ENCODE data around the gene CACNB4. TPM values are rescaled to one million over a fixed set of nuclear protein-coding genes. Genes with fewer than 3 reads are reported as not detected.

Gene CACNB4
- polyA plus RNA-seq, 12 donors, result 4.1 to 7.4 (median 5.1) TPM; not detected in 1

GRCh38 chr2:151978709-151979108 is 120.1 kb downstream of the CACNB4 start:
- no peak for DNase-seq

GRCh38 chr2:151977631-151978030 is 121.2 kb downstream of the CACNB4 start:
- DNase-seq, result no peak

DNA sequence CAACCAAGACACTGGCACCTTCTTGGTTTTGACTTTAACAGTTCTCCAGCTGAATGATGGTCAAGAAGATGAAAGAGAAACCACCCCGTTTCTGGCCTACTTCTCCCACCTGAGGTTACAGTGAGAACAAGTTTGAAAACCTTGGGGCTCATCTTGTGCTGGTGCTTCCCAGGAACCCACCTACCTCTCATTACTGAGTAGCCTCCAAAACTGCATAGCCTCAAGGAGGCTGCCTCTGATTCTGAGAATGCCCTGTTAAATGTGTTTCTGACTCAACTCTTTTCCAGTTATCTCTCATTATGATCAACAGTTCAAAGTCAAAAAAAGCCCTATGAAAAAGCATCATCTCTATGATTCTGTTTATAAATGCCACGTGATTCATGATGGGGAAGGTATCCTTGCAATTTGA is 121.9 kb downstream of the CACNB4 start:
- DNase-seq, result no peak

- DNase-seq, result no peak
These were observed 123.1 kb downstream of the CACNB4 start for GRCh38 chr2:151975460-151976414.

DNA sequence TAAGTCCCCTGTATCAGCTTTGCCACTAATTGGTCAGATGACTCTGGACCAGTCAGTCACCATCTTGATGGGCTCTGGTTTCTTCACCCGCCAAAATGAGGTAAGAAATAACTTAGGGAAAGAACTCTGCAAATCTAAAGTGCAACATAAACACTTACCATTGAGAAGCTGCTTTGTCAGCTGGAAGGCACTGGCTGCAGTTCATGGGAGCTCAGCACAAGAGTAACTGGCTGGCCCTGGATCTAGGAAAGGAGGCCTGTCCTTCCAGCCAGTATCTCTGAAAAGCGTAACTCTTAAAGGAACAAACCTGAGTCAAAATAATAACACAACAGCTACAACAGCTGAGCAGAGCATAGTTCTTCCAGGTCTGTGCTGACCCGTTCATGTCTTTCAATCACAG is 123.9 kb downstream of the CACNB4 start:
- DNase-seq, result no peak

DNA sequence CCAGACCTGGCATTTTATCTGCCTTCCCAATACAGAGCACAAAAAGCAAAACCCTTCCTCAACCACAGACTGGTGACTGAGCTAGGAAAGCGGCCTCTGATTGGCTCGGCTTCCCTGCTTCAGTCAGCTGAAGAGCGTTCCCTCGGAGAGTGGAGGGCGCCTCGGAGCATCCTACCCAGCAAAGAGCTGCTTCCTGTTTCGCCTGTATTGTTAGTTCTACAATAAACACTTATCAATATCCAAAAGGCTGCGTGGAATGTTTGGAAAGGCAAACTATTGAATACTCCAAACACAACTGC is 125.0 kb downstream of the CACNB4 start:
- peak; percentile 36 for DNase-seq

- DNase-seq, result no peak
These were observed 125.6 kb downstream of the CACNB4 start for GRCh38 chr2:151973013-151973900.

DNA sequence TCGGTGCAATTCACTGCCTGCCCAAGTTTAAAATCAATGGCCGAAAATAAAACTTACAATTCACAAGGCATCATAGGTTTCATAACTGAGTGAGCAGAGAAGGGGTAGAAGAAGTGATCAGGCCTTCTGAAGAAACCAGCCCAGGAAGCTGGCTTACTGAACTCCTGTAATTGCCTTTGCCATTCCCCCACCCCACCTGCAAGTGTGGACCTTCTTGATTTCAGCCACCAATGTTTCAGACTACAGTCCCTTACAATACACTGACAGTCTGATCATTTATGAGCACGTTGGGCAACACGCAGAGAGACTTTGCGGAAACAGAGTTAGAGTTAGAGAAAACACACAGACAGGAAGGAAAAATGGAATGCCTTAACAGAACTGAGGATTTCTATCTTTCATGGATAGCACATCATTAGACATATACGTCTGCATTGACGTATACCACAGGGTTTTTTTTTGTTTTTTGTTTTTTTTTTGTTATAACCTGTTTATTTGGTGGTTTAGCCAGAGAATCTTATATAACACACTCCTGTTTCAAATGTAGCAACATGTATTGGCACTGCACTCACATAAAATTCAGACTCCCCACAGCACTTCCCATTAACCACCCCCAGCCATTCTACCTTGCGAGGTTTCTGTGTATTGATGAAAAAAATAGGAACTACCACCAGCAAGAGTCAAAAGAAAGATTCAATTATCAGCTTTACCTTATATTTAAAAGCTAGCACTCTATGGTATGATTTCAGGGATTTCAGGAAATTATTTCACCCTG is 126.4 kb downstream of the CACNB4 start:
- no peak for DNase-seq

DNA sequence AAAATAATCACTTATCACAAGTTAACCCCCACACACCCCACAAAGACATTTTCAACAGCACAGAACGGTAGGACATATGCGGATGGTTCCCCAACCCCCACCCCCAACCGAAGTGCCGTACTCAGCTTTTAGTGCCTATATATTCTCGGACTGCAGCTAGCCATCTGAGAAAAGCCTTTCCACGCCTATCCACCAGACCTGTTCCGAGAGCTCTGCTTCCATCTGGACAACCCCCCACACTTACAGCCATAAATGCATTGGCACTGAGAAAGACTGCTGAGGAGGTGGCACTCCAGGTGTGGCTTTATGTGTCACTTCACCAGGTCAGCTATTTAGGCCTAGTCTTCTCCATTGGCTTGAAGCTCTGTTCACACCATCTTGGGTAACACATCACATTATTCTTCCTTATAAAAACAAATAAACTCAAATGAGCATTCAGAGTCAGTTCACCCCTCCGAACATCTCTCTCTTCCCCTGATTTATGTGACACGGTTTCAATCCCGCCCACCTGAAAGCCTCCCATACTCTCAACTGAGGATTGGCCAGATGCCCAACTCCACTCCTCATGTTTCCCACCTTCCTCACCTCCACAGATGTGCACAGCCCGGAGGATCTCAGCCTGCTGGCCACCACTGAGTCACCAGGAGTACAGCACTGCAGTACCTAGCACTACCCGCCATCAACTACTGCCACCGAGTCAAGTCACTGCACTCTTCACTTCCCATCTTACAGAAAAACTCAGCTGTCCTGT is 127.4 kb downstream of the CACNB4 start:
- no peak for DNase-seq

- DNase-seq, result no peak
These were observed 129.9 kb downstream of the CACNB4 start for GRCh38 chr2:151968770-151969470.

DNA sequence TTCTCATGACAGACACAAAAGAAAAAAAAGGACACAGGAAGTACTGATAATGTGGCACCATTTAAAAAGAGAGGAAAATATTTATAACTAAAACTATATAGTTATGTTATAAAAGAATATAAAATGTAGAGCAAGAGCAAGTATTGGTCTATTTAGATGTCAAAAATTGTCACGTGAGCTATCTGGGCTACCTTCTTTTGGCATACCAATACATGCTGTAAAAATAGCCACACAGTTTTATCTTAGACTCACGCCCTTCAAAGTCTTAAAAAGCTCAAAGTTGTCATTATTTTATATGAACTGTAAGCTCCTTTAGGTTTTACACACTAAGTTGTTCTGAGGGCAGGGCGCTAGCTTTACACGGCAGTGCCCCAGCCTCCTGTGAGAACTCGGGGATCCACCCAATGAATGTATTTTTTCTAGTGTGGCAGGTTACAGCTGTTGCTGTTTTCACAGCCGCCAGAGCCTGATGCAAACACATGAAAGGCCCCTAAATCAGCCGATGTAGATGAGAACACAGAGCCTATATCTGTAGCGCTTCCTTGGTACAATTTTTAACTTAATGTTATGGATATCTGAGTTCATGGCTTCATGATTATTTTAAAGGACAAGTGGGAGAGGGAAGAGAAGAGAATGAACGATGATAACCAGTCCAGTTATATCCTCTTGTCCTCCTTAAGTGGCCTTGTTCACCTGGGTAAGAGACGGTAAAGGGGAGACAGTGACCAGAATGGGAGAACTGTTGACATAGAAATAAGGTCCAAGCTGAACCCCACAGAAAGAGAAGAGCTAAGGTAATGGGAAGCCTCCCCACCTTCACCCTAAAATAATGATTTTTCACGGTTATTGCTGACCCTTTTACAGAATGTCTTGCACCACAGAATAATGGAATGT is 130.8 kb downstream of the CACNB4 start:
- no peak for DNase-seq

DNA sequence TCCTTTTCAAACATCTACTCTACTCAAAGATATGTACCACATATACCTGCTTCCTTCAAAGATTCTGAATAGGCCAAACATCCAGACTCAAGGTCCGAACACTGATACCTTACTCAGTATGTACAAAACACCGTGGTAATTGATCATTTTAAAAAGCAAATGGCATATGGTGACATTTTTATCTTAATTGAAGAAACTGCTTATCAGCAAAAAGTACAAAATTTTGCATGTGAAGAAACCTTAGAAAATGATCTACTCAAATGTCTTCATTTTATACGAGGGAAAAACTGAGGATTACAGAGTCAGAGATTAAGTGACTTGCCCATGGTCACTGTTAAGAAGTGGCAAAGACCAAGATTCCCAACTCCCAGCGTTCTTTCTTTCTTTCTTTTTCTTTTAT is 133.0 kb downstream of the CACNB4 start:
- DNase-seq, result no peak

GRCh38 chr2:151961558-151961957 is 137.3 kb downstream of the CACNB4 start:
- DNase-seq, result no peak

GRCh38 chr2:151959238-151959637 is 139.6 kb downstream of the CACNB4 start:
- DNase-seq, result no peak

GRCh38 chr2:151953467-151953866 is 145.4 kb downstream of the CACNB4 start:
- no peak for DNase-seq

GRCh38 chr2:151952691-151953456 is 146.0 kb downstream of the CACNB4 start:
- DNase-seq, result no peak

DNA sequence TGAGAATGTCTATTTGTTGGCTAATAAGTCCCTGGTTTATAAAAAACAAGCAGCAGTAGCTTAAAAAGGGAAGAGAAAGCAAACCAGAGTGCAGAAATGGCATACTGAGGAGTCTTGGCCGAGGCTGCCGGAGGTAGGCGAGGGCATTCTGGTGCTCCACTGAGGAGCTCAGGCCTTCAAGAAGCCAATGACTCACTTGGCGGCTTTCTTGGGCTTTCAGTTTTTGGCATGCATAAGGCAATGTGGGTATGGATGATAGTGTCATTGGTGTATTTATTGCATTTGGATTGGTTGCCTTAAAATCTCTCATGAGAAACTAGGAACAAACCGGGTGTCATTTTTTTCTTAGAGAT is 151.1 kb downstream of the CACNB4 start:
- no peak for DNase-seq

DNA sequence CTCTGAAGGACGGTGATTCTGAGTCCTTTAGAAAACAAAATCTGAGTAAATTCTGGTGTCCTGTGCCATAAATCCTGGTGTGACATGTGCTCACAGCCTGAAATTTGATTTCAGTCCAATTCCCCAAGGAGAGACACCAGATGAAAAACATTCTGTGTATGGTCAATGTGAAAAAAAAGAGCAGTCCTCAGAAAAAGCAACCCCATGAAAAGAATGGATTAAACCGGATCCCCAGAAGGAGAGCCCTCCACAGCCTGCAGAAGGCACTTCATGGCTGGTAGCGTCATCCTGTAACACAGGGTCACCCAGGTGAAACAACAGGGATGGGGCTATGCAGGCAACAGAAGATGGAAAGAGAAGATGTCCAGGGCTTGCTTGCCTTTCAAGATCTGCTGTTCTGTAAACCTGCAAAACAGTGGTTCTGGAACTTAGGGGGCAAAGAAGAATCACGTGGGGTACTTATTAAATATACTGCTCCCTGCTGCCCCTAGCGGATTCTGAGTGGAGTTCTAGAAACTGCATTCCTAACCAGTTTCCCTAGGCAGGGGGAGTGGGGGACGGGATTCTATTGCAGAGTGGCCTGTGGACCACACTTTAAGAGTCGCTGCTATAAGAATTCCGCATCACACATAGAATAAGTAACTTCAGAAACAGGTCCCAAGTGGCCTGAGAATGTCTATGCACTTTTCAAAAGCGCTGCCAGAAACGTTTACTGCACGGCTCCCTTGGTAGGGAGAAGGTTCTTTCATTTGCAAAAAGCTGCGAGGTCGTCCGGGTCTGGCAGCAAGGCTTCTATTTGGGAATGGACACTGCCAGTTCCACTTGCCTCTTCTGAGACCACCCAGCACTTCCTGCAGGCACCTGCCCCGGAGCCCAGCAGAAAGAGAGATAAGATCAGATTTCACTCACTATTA is 151.7 kb downstream of the CACNB4 start:
- peak; percentile 25 for DNase-seq

Measured in muscle of arm (tissue), 12 donors.